Mucosa of descending colon (tissue), 3 donors: ENCODE results near the gene TBATA. TPM values are rescaled to one million over a fixed set of nuclear protein-coding genes. Genes with fewer than 3 reads are reported as not detected.

Experiments used
- ATAC-seq: fragments of 200-7000 bp; cut with Tn5 transposase; one replicate; pipeline ENCODE4 v1.9.1; 2020; ENCODE audit warnings: mild to moderate bottlenecking, moderate library complexity
- DNase-seq, 3 donors: peaks; one replicate each; pipeline ENCODE4 v3.0.0-alpha.2; 2020
- H3K36me3 ChIP-seq: fragments of 200-600 bp; one replicate; pipeline ENCODE4 v1.8.0; 2021; ENCODE audit warnings: low read depth, mild to moderate bottlenecking
- H3K4me1 ChIP-seq: fragments of 200-600 bp; one replicate; pipeline ENCODE4 v1.8.0; 2021; ENCODE audit warnings: low read depth, mild to moderate bottlenecking
- H3K4me3 ChIP-seq: fragments of 200-600 bp; one replicate; pipeline ENCODE4 v1.8.0; 2021; ENCODE audit warnings: mild to moderate bottlenecking
- H3K9me3 ChIP-seq: fragments of 200-600 bp; one replicate; pipeline ENCODE4 v1.8.0; 2021; ENCODE audit warnings: mild to moderate bottlenecking
- intact Hi-C, 2 donors: fragments of 100-400 bp; cut with DNase I in 1 of 2; cut with micrococcal nuclease in 1 of 2; formaldehyde crosslinking; loops; one replicate each; pipeline versions ENCODE4 v1.11.0 to v1.11.1; 2022; cut with DNase I, micrococcal nuclease
- total RNA-seq, 3 donors: library from RNA; stranded (reverse); fragmentation: NEBNext Ultra II Directional in 2 of 3; extraction: Animal tissue kit (Norgen Biotek cat#: 25700) in 2 of 3; gene quantifications; one replicate each; pipeline versions ENCODE4 v1.2.1 to v1.2.4, GENCODE V29; 2021 to 2023
- TF ChIP-seq, protein P1 (sequence below): fragments of 200-600 bp; IDR thresholded peaks from one replicate; pipeline ENCODE4 v1.8.0; 2022; ENCODE audit warnings: antibody characterized with exemption, mild to moderate bottlenecking
- donor health status: DM: no; HTN: no; CAD: no; lungs with moderate emphysema.
- donor health status: DM: no; HTN: no; CAD: no.
- donor health status: DM: no; HTN: yes; CAD: no.

Gene TBATA
- total RNA-seq, 3 donors from 2014 or later, result not detected

DNA sequence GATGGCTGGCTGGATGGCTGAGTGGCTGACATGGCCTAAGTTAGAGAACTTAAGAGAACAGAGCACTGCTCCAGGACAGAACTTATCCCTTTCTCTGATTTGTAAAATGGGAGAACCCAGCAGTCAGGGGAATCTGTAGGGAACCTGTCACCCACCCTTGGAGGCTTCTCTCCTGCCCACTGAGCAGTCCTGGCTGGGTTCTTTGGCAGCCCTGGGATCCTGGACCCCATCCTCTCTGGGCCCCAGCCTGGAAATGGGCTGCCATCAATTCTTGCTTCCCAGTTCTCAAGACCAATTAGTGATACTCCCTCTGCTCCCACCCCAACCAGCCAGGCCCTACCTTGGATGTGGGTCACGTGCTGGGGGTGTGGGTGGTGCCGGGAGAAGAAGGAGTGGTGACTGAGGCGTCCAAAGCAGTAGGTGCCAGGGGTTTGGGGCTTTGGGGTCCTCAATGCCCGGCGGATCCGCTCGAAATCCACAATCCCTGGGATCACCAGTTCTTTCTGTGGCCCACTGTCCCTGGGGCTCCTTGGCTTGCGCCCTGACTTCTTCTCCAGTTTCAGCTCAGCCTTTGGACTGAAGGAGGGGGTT lies 3.6 kb downstream of the TBATA start:
- intact Hi-C loops, result no loop called here
- Histone ChIP-seq H3K4me1 (no peaks in the 10 kb centered on the region), H3K4me3 (no peak overlapping the region), H3K9me3 (no peaks in the 10 kb centered on the region), H3K36me3 (no peaks in the 10 kb centered on the region)
- TF ChIP-seq, protein P1, sequence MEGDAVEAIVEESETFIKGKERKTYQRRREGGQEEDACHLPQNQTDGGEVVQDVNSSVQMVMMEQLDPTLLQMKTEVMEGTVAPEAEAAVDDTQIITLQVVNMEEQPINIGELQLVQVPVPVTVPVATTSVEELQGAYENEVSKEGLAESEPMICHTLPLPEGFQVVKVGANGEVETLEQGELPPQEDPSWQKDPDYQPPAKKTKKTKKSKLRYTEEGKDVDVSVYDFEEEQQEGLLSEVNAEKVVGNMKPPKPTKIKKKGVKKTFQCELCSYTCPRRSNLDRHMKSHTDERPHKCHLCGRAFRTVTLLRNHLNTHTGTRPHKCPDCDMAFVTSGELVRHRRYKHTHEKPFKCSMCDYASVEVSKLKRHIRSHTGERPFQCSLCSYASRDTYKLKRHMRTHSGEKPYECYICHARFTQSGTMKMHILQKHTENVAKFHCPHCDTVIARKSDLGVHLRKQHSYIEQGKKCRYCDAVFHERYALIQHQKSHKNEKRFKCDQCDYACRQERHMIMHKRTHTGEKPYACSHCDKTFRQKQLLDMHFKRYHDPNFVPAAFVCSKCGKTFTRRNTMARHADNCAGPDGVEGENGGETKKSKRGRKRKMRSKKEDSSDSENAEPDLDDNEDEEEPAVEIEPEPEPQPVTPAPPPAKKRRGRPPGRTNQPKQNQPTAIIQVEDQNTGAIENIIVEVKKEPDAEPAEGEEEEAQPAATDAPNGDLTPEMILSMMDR, result no peak
- no peak for ATAC-seq
- no peak for DNase-seq

DNA sequence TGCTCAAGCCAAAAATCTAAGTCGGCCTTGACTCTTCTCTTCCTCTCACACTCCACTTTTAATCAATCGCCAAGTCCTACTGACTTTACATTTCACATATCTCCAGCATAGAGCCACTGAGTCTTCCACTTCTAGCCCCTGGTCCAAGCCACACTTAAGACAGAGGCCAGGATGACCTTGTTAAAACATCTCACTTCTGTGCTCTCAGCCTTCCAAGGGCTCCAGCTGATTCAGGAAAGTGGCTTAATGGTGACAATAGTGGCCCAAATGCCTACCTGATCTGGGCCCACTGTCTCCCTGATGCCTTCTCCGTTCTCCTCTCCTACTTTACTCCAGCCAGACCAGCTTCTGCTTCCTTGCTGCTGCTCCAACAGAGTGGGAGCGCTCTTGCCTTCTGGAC lies 4.4 kb downstream of the TBATA start:
- intact Hi-C loops, result no loop called here
- Histone ChIP-seq H3K36me3 (no peaks in the 10 kb centered on the region), H3K4me1 (no peaks in the 10 kb centered on the region), H3K4me3 (no peak overlapping the region), H3K9me3 (no peaks in the 10 kb centered on the region)
- TF ChIP-seq, protein P1, result no peak
- no peak for DNase-seq
- no peak for ATAC-seq

DNA sequence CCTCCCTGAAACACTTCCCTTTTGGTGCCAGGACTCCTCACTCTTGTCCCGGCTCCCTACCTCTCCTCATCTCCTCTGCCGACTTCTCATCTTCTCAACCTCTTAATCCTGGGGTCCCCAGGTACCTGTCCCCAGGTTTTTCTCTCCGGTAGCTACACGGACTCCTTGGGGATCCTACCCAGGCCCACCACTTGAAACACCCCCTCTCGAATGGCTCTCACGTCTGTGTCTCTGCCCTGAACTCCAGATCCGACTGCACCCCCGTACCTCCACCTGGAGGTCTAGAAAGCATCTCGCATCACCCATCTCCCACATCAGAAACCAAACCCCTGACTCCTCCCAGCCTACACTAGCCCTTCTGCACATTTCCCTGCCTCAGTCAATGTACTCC lies 4.8 kb downstream of the TBATA start:
- Histone ChIP-seq H3K9me3 (no peaks in the 10 kb centered on the region), H3K4me3 (no peak overlapping the region), H3K36me3 (no peaks in the 10 kb centered on the region), H3K4me1 (no peaks in the 10 kb centered on the region)
- no peak for ATAC-seq
- intact Hi-C loops, result no loop called here
- DNase-seq, result no peak
- TF ChIP-seq, protein P1, result no peak

DNA sequence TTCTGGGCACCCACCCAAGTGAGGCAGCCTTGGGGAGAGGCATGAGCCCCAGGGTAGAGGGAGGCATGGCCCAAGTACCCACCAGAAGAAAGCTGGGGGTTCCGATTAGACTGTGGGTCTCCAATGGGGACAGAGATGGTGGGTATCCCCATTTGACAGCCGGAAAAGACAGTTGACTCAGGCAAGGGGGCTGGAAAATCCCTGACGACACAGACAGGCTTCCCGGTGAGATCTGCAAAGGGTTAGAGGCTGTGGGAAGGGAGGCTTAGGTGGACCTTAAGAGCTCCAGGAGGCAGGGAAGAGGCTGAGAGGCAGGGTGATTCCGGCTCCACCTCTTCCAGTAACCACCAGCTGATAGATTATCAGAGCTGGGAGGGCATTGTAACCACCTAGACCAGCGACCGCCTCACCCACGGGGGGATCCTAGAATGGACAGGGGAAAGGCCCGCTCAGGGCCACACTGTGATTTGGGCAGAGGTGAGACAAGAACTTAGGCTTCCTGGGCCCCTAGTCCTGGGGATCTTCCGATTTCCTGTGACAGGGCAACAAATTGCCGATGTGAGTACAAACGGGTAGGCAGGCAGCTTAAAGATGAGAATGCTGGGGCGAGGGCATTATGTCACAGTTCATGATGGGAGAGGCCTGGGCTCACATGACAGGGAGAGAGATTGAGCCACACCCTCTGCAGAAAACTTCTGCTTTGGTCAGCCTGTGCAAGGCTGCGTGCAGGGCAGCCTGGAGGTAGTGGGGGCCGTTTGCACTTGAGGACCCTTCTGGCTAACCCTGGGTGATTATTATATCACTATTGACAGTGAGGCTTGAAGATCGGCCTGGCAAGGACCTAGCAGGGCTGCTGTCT lies 5.4 kb downstream of the TBATA start:
- Histone ChIP-seq H3K36me3 (no peaks in the 10 kb centered on the region), H3K9me3 (no peaks in the 10 kb centered on the region), H3K4me1 (no peaks in the 10 kb centered on the region), H3K4me3 (no peak overlapping the region)
- TF ChIP-seq, protein P1, result no peak
- peak in 1 of 3 donors; percentile 68 for DNase-seq
- intact Hi-C loops, result no loop called here
- peak; percentile 82 for ATAC-seq

DNA sequence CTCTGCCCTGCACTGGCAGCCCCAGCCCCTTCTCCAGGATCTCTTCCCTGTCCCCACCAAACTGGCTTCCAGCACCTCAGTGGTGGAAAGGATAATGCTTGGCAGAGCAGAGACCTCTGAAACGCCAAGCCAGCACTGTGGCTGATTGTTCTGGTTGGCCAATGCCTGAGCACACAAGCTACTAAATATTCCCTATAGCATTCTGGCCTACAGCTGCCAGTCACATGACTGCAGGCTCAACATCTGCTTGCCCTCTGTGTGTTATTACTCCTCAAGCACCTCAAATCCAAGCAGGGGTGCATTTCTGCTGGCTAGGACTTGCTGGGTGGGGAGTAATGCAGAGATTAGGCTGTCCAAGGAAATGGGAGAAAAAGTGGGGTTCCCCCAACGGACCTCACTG lies 6.1 kb downstream of the TBATA start:
- Histone ChIP-seq H3K36me3 (no peaks in the 10 kb centered on the region), H3K4me3 (no peak overlapping the region), H3K9me3 (no peaks in the 10 kb centered on the region), H3K4me1 (no peaks in the 10 kb centered on the region)
- TF ChIP-seq, protein P1, result no peak
- DNase-seq (no peak), ATAC-seq (no peak)
- intact Hi-C loops, result no loop called here
